B cell (primary cell): Measurements from ENCODE around the gene MAD1L1. TPM values are rescaled to one million over a fixed set of nuclear protein-coding genes. Genes with fewer than 3 reads are reported as not detected.
A peak's percentile ranks its signal among the peaks of the same experiment; 100 is the strongest.

Experiments
- ATAC-seq: fragments of 200-7000 bp; cut with Tn5 transposase; one replicate; pipeline ENCODE4 v1.10.0; 2021; ENCODE audit warnings: low read depth, mild to moderate bottlenecking, moderate number of reproducible peaks, moderate library complexity
- CTCF ChIA-PET: fragments of 350-600 bp; sonication (Branson Sonifier 250); formaldehyde crosslinking; loops from one replicate; lab custom pipeline; 2021; ENCODE audit warnings: antibody characterized with exemption, inconsistent platforms; lab: Charles Lee
- POLR2A ChIA-PET: fragments of 350-600 bp; sonication (Branson Sonifier 250); formaldehyde crosslinking; loops from one replicate; lab custom pipeline; 2021; ENCODE audit warnings: antibody characterized with exemption; lab: Charles Lee
- DNase-seq: peaks from one replicate; pipeline ENCODE4 v3.0.0; 2013
- H2AFZ ChIP-seq: 2 replicates; pipeline ENCODE4 v1.6.1; 2012; ENCODE audit warnings: mild to moderate bottlenecking, low read depth, low read length; ENCODE audit not compliant: insufficient read depth, poor library complexity, severe bottlenecking
- H3K27ac ChIP-seq, 2 donors: 1 replicate in 1 of 2; 2 replicates in 1 of 2; pipeline ENCODE4 v1.5.1; 2012 to 2013; ENCODE audit warnings: low read length in 2 of 2, mild to moderate bottlenecking in 2 of 2, moderate library complexity in 1 of 2
- H3K27me3 ChIP-seq, 4 experiments: fragments of 200-600 bp in 1 of 4; sonication (generic) in 1 of 4; replicated peaks in 1 of 4; 1 replicate in 2 of 4; 2 replicates in 2 of 4; pipeline versions ENCODE4 v1.6.1 to v1.7.0; 2013 to 2016; ENCODE audit warnings: low read length in 3 of 4, mild to moderate bottlenecking in 2 of 4, mixed read lengths in 1 of 4, moderate library complexity in 1 of 4; ENCODE audit not compliant: insufficient read depth in 4 of 4, control insufficient read depth in 3 of 4; ENCODE audit errors: control extremely low read depth in 1 of 4
- H3K36me3 ChIP-seq, 2 experiments: replicated peaks in 1 of 2; 1 replicate in 1 of 2; 2 replicates in 1 of 2; pipeline versions ENCODE4 v1.6.1 to v1.7.1; 2013; ENCODE audit warnings: low read length in 1 of 2; ENCODE audit not compliant: insufficient read depth in 2 of 2, control insufficient read depth in 1 of 2; ENCODE audit errors: control extremely low read depth in 1 of 2, extremely low read depth in 1 of 2
- H3K4me1 ChIP-seq, 2 donors: fragments of 200-600 bp in 1 of 2; sonication (generic) in 1 of 2; 1 replicate in 1 of 2; 2 replicates in 1 of 2; pipeline versions ENCODE4 v1.5.1 to v1.6.1; 2013 to 2017; ENCODE audit warnings: low read length in 2 of 2; ENCODE audit not compliant: control insufficient read depth in 2 of 2, insufficient read depth in 2 of 2
- H3K4me2 ChIP-seq: replicated peaks from 2 replicates; pipeline ENCODE3; 2012; ENCODE audit warnings: mild to moderate bottlenecking, low read depth, low read length; ENCODE audit not compliant: poor library complexity, severe bottlenecking
- H3K4me3 ChIP-seq, 5 experiments: fragments of 200-600 bp in 1 of 5; sonication (generic) in 1 of 5; 1 replicate in 3 of 5; 2 replicates in 2 of 5; pipeline versions ENCODE4 v1.5.1 to v1.7.0; 2011 to 2016; ENCODE audit warnings: low read length in 4 of 5, mild to moderate bottlenecking in 4 of 5, low read depth in 2 of 5, control low read depth in 1 of 5, moderate library complexity in 1 of 5; ENCODE audit not compliant: insufficient read depth in 1 of 5; ENCODE audit errors: control extremely low read depth in 1 of 5, extremely low read depth in 1 of 5
- H3K79me2 ChIP-seq: fragments of 200-600 bp; sonication (generic); one replicate; pipeline ENCODE4 v1.6.0; 2016; ENCODE audit warnings: low read length; ENCODE audit not compliant: control insufficient read depth, insufficient read depth
- H3K9ac ChIP-seq: fragments of 200-600 bp; sonication (generic); 2 replicates; pipeline ENCODE4 v1.6.1; 2017; ENCODE audit warnings: mild to moderate bottlenecking, low read length, moderate library complexity
- H3K9me3 ChIP-seq, 3 donors: one replicate each; pipeline versions ENCODE4 v1.6.1 to v1.7.1; 2013; ENCODE audit warnings: low read length in 2 of 3; ENCODE audit not compliant: control insufficient read depth in 2 of 3, insufficient read depth in 1 of 3; ENCODE audit errors: control extremely low read depth in 1 of 3
- H4K20me1 ChIP-seq: 2 replicates; pipeline ENCODE4 v1.6.0; 2012; ENCODE audit warnings: mild to moderate bottlenecking, low read length; ENCODE audit not compliant: insufficient read depth, control insufficient read depth, poor library complexity, severe bottlenecking
- H3K27ac Mint-ChIP-seq: one replicate; pipeline ENCODE4 v1.8.0; 2021; ENCODE audit warnings: mixed read lengths
- H3K27me3 Mint-ChIP-seq: one replicate; pipeline ENCODE4 v1.8.0; 2021; ENCODE audit warnings: mixed read lengths
- H3K4me1 Mint-ChIP-seq: one replicate; pipeline ENCODE4 v1.8.0; 2021; ENCODE audit warnings: mixed read lengths
- H3K4me3 Mint-ChIP-seq: one replicate; pipeline ENCODE4 v1.8.0; 2021; ENCODE audit warnings: mixed read lengths
- H3K9me3 Mint-ChIP-seq: one replicate; pipeline ENCODE4 v1.8.0; 2022; ENCODE audit warnings: mixed read lengths; ENCODE audit not compliant: insufficient read depth
- EZH2 ChIP-seq: IDR thresholded peaks from 2 replicates; pipeline ENCODE4 v1.6.1; 2012; ENCODE audit warnings: borderline replicate concordance, low read depth, mild to moderate bottlenecking, moderate library complexity, low read length; ENCODE audit not compliant: insufficient read depth, poor library complexity, severe bottlenecking
- WGBS: methylation state at CpG from one replicate; pipeline ENCODE4 v1.1.5; 2013; ENCODE audit warnings: missing lambda C conversion rate; ENCODE audit not compliant: insufficient coverage; 5-methylcytosine and 5-hydroxymethylcytosine counted together
- intact Hi-C: fragments of 100-400 bp; cut with micrococcal nuclease; formaldehyde crosslinking; loops from one replicate; pipeline ENCODE4 v1.10.0; 2022
- polyA plus RNA-seq: library from polyadenylated mRNA; depleted of rRNA; stranded (reverse); fragments of >200 nt; gene quantifications from 2 replicates; pipeline ENCODE4 v1.2.3, GENCODE V29; 2012
- total RNA-seq, 2 donors: library from RNA; stranded (reverse); fragments of 120-200 nt in 1 of 2; gene quantifications; 1 replicate in 1 of 2; 2 replicates in 1 of 2; pipeline versions ENCODE4 v1.2.3 to v1.2.4, GENCODE V29; 2013 to 2022
- TF ChIP-seq, protein P1 (sequence below): fragments of 200-600 bp; IDR thresholded peaks from one replicate; pipeline ENCODE4 v1.8.0; 2022; ENCODE audit warnings: antibody characterized with exemption, mild to moderate bottlenecking

Gene MAD1L1
- total and polyA plus RNA-seq, 2 donors (not counting 1 experiment from before 2014, with no cell fraction given) = 86.7 to 110 TPM

DNA sequence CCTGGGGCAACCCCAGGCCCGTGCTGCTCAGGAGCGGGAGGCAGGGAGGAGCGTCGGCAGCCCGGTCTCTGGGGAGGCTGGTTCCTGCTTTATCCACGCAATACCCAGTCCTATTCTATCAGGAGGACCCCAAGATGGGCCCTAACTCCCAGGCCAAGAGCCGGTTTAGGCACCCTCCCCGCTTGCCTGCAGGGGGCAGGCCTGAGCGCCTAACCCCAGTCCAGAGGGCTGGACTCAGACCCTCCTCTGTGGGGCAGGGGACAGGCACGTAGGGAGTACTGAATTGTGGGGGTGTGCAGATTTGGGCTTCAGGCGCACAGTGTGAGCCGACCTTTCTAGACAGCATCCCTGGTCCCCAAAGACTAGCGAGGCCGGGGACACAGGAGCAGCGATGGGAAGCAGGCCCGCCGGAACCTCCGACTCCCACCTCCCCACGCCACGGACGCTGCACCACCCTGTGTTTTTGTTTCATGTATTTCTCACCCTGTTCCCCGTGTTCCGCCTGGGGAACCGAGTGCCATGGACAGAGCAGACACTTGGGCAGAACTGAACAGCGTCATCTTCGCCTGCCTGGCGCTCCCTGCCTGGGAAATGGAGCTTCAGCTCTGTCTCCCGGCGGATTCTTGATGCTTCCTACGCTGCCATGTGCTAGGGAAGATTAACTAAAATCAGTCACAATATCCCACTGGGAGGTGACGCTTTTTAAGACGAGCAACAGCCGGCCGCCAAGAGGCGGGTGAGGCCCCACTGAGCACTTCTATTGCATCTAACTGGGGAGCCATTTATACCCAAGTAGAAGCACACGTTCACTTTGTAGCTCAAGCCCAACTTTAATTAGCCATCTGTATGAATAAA, 14.6 kb upstream of the MAD1L1 start:
- ChIA-PET CTCF (interaction anchor here (0.7 to 3.0 kb wide), 6 partner anchors 12 to 101 kb away, joined by 3 to 36 read pairs (median 4); no protein-coding TSS in a partner anchor), POLR2A (interaction anchor here (1.1 kb wide), 1 partner anchor 10 kb away, joined by 5 read pairs; no protein-coding TSS in a partner anchor)
- Mint-ChIP-seq H3K4me1 (peaks cover 50% of the 10 kb centered on the region), H3K4me3 (no peak overlapping the region), H3K27ac (peak overlapping the region; percentile 53), H3K9me3 (no peaks in the 10 kb centered on the region), H3K27me3 (no peaks in the 10 kb centered on the region)
- intact Hi-C loops = loop anchor here (1.0 kb wide), 1 partner anchor 101 kb away; no protein-coding TSS in a partner anchor
- no peak overlapping the region for H3K4me2 ChIP-seq
- H3K9ac ChIP-seq = no peak overlapping the region
- peaks cover 0 to 3% of the 10 kb centered on the region in 2 experiments for H3K36me3 ChIP-seq
- H2AFZ ChIP-seq = no peak overlapping the region
- DNase-seq (peak; percentile 58), ATAC-seq (no peak)
- H3K9me3 ChIP-seq = peaks cover 0 to 4% (median 0%) of the 10 kb centered on the region in 3 donors
- peaks cover 30 to 60% of the 10 kb centered on the region in 2 donors for H3K4me1 ChIP-seq
- WGBS = 95% methylated on average over 20 of the region's 36 CpGs
- no peak overlapping the region for H3K4me3 ChIP-seq
- peaks cover 20% of the 10 kb centered on the region for H3K79me2 ChIP-seq
- no peak overlapping the region for H3K27ac ChIP-seq
- TF ChIP-seq EZH2 = no peak
- TF ChIP-seq, protein P1, sequence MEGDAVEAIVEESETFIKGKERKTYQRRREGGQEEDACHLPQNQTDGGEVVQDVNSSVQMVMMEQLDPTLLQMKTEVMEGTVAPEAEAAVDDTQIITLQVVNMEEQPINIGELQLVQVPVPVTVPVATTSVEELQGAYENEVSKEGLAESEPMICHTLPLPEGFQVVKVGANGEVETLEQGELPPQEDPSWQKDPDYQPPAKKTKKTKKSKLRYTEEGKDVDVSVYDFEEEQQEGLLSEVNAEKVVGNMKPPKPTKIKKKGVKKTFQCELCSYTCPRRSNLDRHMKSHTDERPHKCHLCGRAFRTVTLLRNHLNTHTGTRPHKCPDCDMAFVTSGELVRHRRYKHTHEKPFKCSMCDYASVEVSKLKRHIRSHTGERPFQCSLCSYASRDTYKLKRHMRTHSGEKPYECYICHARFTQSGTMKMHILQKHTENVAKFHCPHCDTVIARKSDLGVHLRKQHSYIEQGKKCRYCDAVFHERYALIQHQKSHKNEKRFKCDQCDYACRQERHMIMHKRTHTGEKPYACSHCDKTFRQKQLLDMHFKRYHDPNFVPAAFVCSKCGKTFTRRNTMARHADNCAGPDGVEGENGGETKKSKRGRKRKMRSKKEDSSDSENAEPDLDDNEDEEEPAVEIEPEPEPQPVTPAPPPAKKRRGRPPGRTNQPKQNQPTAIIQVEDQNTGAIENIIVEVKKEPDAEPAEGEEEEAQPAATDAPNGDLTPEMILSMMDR = peak; percentile 73
- no peaks in the 10 kb centered on the region for H4K20me1 ChIP-seq
- H3K27me3 ChIP-seq = no peaks in the 10 kb centered on the region
